Measurements from ENCODE around the gene STK40. TPM values are rescaled to one million over a fixed set of nuclear protein-coding genes. Genes with fewer than 3 reads are reported as not detected.

The STK40 gene
- total RNA-seq, 2 donors from 2014 or later, result 19.4 to 32.4 TPM

DNA sequence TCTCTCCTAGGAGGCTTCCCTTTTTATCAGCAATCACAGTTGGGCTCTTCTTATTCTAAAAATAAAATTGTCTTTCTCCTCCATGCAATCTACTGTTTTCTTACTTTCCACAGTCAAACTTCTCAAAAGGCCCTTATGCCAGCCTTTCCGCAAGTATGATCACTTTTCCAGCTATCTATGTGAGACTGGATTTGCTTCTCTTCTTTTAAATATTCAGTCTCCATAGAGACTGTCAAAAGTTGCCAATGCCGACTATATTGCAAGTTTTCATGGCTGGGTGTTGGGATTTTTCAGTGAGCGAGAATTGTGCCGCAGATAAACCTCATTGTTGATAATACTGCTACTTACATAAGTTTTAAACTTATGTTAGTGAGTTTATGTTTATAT is 16.8 kb upstream of the STK40 start:
- peaks cover 3% of the 10 kb centered on the region for H3K4me1 Mint-ChIP-seq
- no peaks in the 10 kb centered on the region for H3K9me3 ChIP-seq (ENCODE audit: control insufficient read depth, low read length)
- TF ChIP-seq, protein P1, sequence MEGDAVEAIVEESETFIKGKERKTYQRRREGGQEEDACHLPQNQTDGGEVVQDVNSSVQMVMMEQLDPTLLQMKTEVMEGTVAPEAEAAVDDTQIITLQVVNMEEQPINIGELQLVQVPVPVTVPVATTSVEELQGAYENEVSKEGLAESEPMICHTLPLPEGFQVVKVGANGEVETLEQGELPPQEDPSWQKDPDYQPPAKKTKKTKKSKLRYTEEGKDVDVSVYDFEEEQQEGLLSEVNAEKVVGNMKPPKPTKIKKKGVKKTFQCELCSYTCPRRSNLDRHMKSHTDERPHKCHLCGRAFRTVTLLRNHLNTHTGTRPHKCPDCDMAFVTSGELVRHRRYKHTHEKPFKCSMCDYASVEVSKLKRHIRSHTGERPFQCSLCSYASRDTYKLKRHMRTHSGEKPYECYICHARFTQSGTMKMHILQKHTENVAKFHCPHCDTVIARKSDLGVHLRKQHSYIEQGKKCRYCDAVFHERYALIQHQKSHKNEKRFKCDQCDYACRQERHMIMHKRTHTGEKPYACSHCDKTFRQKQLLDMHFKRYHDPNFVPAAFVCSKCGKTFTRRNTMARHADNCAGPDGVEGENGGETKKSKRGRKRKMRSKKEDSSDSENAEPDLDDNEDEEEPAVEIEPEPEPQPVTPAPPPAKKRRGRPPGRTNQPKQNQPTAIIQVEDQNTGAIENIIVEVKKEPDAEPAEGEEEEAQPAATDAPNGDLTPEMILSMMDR (conservative IDR thresholded peaks at IDR 0.05), result no peak
- no peak for DNase-seq
- no peaks in the 10 kb centered on the region for H3K4me1 ChIP-seq (ENCODE audit: control insufficient read depth, insufficient read depth, low read length)
- no peak overlapping the region for H3K9ac ChIP-seq (ENCODE audit: extremely low read depth, low read length, poor library complexity, severe bottlenecking)
- H3K9me3 Mint-ChIP-seq, result no peaks in the 10 kb centered on the region
- 90 to 99% methylated on average over 2 to 3 of the region's 4 CpGs for WGBS, 2 experiments (ENCODE audit: insufficient coverage in 1 of 2, insufficient read length in 1 of 2)
- no peaks in the 10 kb centered on the region for H3K27me3 Mint-ChIP-seq (ENCODE audit: insufficient read depth)
- H3K27me3 ChIP-seq (ENCODE audit: control insufficient read depth, insufficient read depth, low read length, poor library complexity, severe bottlenecking), result no peaks in the 10 kb centered on the region
- H3K4me3 ChIP-seq (ENCODE audit: low read length), result no peak overlapping the region
- H3K36me3 ChIP-seq (ENCODE audit: control insufficient read depth, insufficient read depth, low read length), result no peaks in the 10 kb centered on the region
- H3K27ac ChIP-seq (ENCODE audit: low read depth, low read length), result no peak overlapping the region
- H3K36me3 Mint-ChIP-seq (ENCODE audit: low read depth), result peaks cover 2% of the 10 kb centered on the region
- no peak overlapping the region for H3K27ac Mint-ChIP-seq
- H3K4me3 Mint-ChIP-seq, result peak overlapping the region; percentile 79

DNA sequence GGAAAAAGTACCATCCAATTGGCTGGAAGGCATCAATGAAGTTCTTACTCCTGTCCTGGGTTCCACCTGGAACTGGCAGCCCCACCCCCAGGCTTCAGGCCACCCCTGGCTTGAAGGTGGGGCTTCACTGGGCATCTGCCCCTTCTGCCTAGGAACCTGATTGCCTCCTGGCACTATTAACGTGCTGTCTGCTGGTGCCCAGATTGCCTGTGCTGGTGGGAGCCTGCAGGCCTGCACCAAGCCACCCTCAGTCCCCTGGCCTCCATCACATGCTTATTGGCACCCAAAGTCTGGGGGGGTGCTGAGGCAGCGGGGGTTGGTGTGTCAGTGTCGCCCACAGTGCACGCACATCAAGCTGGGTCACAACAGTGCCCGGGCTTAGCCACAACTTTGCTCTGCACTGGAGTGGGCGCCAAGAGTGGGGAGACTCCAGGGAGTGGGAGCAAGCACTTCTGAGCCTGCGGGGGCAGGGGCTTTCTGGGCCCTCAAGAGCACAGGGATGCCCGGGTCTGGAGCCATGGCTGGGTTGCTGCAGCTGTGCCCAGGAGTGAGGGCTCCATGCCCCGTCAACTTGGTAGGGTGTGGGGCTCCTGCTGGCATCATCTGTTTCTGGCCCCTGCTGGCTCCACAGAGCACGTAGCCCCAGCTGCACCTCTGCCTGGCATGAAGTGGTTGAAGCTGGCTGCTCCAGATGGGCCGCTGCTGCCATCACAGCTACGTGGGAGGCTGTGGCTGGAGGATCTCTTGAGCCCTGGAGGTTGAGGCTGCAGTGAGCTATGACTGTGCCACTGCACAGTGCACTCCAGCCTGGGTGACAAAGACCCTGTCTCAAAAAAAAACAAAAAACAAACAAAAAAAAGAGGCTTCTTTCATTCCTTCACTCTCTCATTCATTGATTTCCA is 16.1 kb upstream of the STK40 start:
- Mint-ChIP-seq H3K27ac (peak overlapping the region; percentile 97), H3K4me1 (peaks cover 7% of the 10 kb centered on the region), H3K27me3 (ENCODE audit: insufficient read depth) (no peaks in the 10 kb centered on the region), H3K36me3 (ENCODE audit: low read depth) (no peaks in the 10 kb centered on the region), H3K4me3 (peak overlapping the region; percentile 79), H3K9me3 (no peaks in the 10 kb centered on the region)
- TF ChIP-seq, protein P1 (conservative IDR thresholded peaks at IDR 0.05), result no peak
- no peaks in the 10 kb centered on the region for H3K27me3 ChIP-seq (ENCODE audit: control insufficient read depth, insufficient read depth, low read length, poor library complexity, severe bottlenecking)
- WGBS, 2 experiments (ENCODE audit: insufficient coverage in 1 of 2, insufficient read length in 1 of 2), result 91 to 97% methylated on average over 9 to 12 of the region's 12 CpGs
- H3K27ac ChIP-seq (ENCODE audit: low read depth, low read length), result no peak overlapping the region
- no peaks in the 10 kb centered on the region for H3K36me3 ChIP-seq (ENCODE audit: control insufficient read depth, insufficient read depth, low read length)
- H3K4me3 ChIP-seq (ENCODE audit: low read length), result peak overlapping the region; percentile 70
- H3K9ac ChIP-seq (ENCODE audit: extremely low read depth, low read length, poor library complexity, severe bottlenecking), result no peak overlapping the region
- H3K9me3 ChIP-seq (ENCODE audit: control insufficient read depth, low read length), result no peaks in the 10 kb centered on the region
- no peaks in the 10 kb centered on the region for H3K4me1 ChIP-seq (ENCODE audit: control insufficient read depth, insufficient read depth, low read length)
- DNase-seq, result no peak

- Histone ChIP-seq H3K9me3 (ENCODE audit: control insufficient read depth, low read length) (no peaks in the 10 kb centered on the region), H3K4me3 (ENCODE audit: low read length) (peak overlapping the region; percentile 70), H3K27ac (ENCODE audit: low read depth, low read length) (no peak overlapping the region), H3K9ac (ENCODE audit: extremely low read depth, low read length, poor library complexity, severe bottlenecking) (no peak overlapping the region), H3K4me1 (ENCODE audit: control insufficient read depth, insufficient read depth, low read length) (no peaks in the 10 kb centered on the region), H3K36me3 (ENCODE audit: control insufficient read depth, insufficient read depth, low read length) (no peaks in the 10 kb centered on the region), H3K27me3 (ENCODE audit: control insufficient read depth, insufficient read depth, low read length, poor library complexity, severe bottlenecking) (no peaks in the 10 kb centered on the region)
- H3K4me3 Mint-ChIP-seq, result peak overlapping the region; percentile 79
- H3K9me3 Mint-ChIP-seq, result no peaks in the 10 kb centered on the region
- H3K27ac Mint-ChIP-seq, result peak overlapping the region; percentile 97
- 73 to 77% methylated on average over 18 to 22 of the region's 22 CpGs for WGBS, 2 experiments (ENCODE audit: insufficient coverage in 1 of 2, insufficient read length in 1 of 2)
- peak; percentile 98 for DNase-seq
- peaks cover 12% of the 10 kb centered on the region for H3K4me1 Mint-ChIP-seq
- TF ChIP-seq, protein P1 (conservative IDR thresholded peaks at IDR 0.05), result no peak
- H3K27me3 Mint-ChIP-seq (ENCODE audit: insufficient read depth), result no peaks in the 10 kb centered on the region
- H3K36me3 Mint-ChIP-seq (ENCODE audit: low read depth), result peaks cover 3% of the 10 kb centered on the region
These were observed 15.3 kb upstream of the STK40 start for GRCh38 chr1:36400825-36401601.

Measured in endodermal cell (in vitro differentiated cells).